B cell (primary cell): Measurements from ENCODE around the gene BTN3A1. TPM values are rescaled to one million over a fixed set of nuclear protein-coding genes. Genes with fewer than 3 reads are reported as not detected.

Experiments
- ATAC-seq: fragments of 200-7000 bp; cut with Tn5 transposase; one replicate; pipeline ENCODE4 v1.10.0; 2021; ENCODE audit warnings: low read depth, mild to moderate bottlenecking, moderate number of reproducible peaks, moderate library complexity
- CTCF ChIA-PET: fragments of 350-600 bp; sonication (Branson Sonifier 250); formaldehyde crosslinking; loops from one replicate; lab custom pipeline; 2021; ENCODE audit warnings: antibody characterized with exemption, inconsistent platforms; lab: Charles Lee
- POLR2A ChIA-PET: fragments of 350-600 bp; sonication (Branson Sonifier 250); formaldehyde crosslinking; loops from one replicate; lab custom pipeline; 2021; ENCODE audit warnings: antibody characterized with exemption; lab: Charles Lee
- DNase-seq: peaks from one replicate; pipeline ENCODE4 v3.0.0; 2013
- H2AFZ ChIP-seq: 2 replicates; pipeline ENCODE4 v1.6.1; 2012; ENCODE audit warnings: mild to moderate bottlenecking, low read depth, low read length; ENCODE audit not compliant: insufficient read depth, poor library complexity, severe bottlenecking
- H3K27ac ChIP-seq, 2 donors: 1 replicate in 1 of 2; 2 replicates in 1 of 2; pipeline ENCODE4 v1.5.1; 2012 to 2013; ENCODE audit warnings: low read length in 2 of 2, mild to moderate bottlenecking in 2 of 2, moderate library complexity in 1 of 2
- H3K27me3 ChIP-seq, 4 experiments: fragments of 200-600 bp in 1 of 4; sonication (generic) in 1 of 4; replicated peaks in 1 of 4; 1 replicate in 2 of 4; 2 replicates in 2 of 4; pipeline versions ENCODE4 v1.6.1 to v1.7.0; 2013 to 2016; ENCODE audit warnings: low read length in 3 of 4, mild to moderate bottlenecking in 2 of 4, mixed read lengths in 1 of 4, moderate library complexity in 1 of 4; ENCODE audit not compliant: insufficient read depth in 4 of 4, control insufficient read depth in 3 of 4; ENCODE audit errors: control extremely low read depth in 1 of 4
- H3K36me3 ChIP-seq, 2 experiments: replicated peaks in 1 of 2; 1 replicate in 1 of 2; 2 replicates in 1 of 2; pipeline versions ENCODE4 v1.6.1 to v1.7.1; 2013; ENCODE audit warnings: low read length in 1 of 2; ENCODE audit not compliant: insufficient read depth in 2 of 2, control insufficient read depth in 1 of 2; ENCODE audit errors: control extremely low read depth in 1 of 2, extremely low read depth in 1 of 2
- H3K4me1 ChIP-seq, 2 donors: fragments of 200-600 bp in 1 of 2; sonication (generic) in 1 of 2; 1 replicate in 1 of 2; 2 replicates in 1 of 2; pipeline versions ENCODE4 v1.5.1 to v1.6.1; 2013 to 2017; ENCODE audit warnings: low read length in 2 of 2; ENCODE audit not compliant: control insufficient read depth in 2 of 2, insufficient read depth in 2 of 2
- H3K4me2 ChIP-seq: replicated peaks from 2 replicates; pipeline ENCODE3; 2012; ENCODE audit warnings: mild to moderate bottlenecking, low read depth, low read length; ENCODE audit not compliant: poor library complexity, severe bottlenecking
- H3K4me3 ChIP-seq, 5 experiments: fragments of 200-600 bp in 1 of 5; sonication (generic) in 1 of 5; 1 replicate in 3 of 5; 2 replicates in 2 of 5; pipeline versions ENCODE4 v1.5.1 to v1.7.0; 2011 to 2016; ENCODE audit warnings: low read length in 4 of 5, mild to moderate bottlenecking in 4 of 5, low read depth in 2 of 5, control low read depth in 1 of 5, moderate library complexity in 1 of 5; ENCODE audit not compliant: insufficient read depth in 1 of 5; ENCODE audit errors: control extremely low read depth in 1 of 5, extremely low read depth in 1 of 5
- H3K79me2 ChIP-seq: fragments of 200-600 bp; sonication (generic); one replicate; pipeline ENCODE4 v1.6.0; 2016; ENCODE audit warnings: low read length; ENCODE audit not compliant: control insufficient read depth, insufficient read depth
- H3K9ac ChIP-seq: fragments of 200-600 bp; sonication (generic); 2 replicates; pipeline ENCODE4 v1.6.1; 2017; ENCODE audit warnings: mild to moderate bottlenecking, low read length, moderate library complexity
- H3K9me3 ChIP-seq, 3 donors: one replicate each; pipeline versions ENCODE4 v1.6.1 to v1.7.1; 2013; ENCODE audit warnings: low read length in 2 of 3; ENCODE audit not compliant: control insufficient read depth in 2 of 3, insufficient read depth in 1 of 3; ENCODE audit errors: control extremely low read depth in 1 of 3
- H4K20me1 ChIP-seq: 2 replicates; pipeline ENCODE4 v1.6.0; 2012; ENCODE audit warnings: mild to moderate bottlenecking, low read length; ENCODE audit not compliant: insufficient read depth, control insufficient read depth, poor library complexity, severe bottlenecking
- H3K27ac Mint-ChIP-seq: one replicate; pipeline ENCODE4 v1.8.0; 2021; ENCODE audit warnings: mixed read lengths
- H3K27me3 Mint-ChIP-seq: one replicate; pipeline ENCODE4 v1.8.0; 2021; ENCODE audit warnings: mixed read lengths
- H3K4me1 Mint-ChIP-seq: one replicate; pipeline ENCODE4 v1.8.0; 2021; ENCODE audit warnings: mixed read lengths
- H3K4me3 Mint-ChIP-seq: one replicate; pipeline ENCODE4 v1.8.0; 2021; ENCODE audit warnings: mixed read lengths
- H3K9me3 Mint-ChIP-seq: one replicate; pipeline ENCODE4 v1.8.0; 2022; ENCODE audit warnings: mixed read lengths; ENCODE audit not compliant: insufficient read depth
- CTCF ChIP-seq: fragments of 200-600 bp; IDR thresholded peaks from one replicate; pipeline ENCODE4 v1.8.0; 2022; ENCODE audit warnings: antibody characterized with exemption, mild to moderate bottlenecking
- EZH2 ChIP-seq: IDR thresholded peaks from 2 replicates; pipeline ENCODE4 v1.6.1; 2012; ENCODE audit warnings: borderline replicate concordance, low read depth, mild to moderate bottlenecking, moderate library complexity, low read length; ENCODE audit not compliant: insufficient read depth, poor library complexity, severe bottlenecking
- WGBS: methylation state at CpG from one replicate; pipeline ENCODE4 v1.1.5; 2013; ENCODE audit warnings: missing lambda C conversion rate; ENCODE audit not compliant: insufficient coverage; 5-methylcytosine and 5-hydroxymethylcytosine counted together
- intact Hi-C: fragments of 100-400 bp; cut with micrococcal nuclease; formaldehyde crosslinking; loops from one replicate; pipeline ENCODE4 v1.10.0; 2022
- polyA plus RNA-seq: library from polyadenylated mRNA; depleted of rRNA; stranded (reverse); fragments of >200 nt; gene quantifications from 2 replicates; pipeline ENCODE4 v1.2.3, GENCODE V29; 2012
- total RNA-seq, 2 donors: library from RNA; stranded (reverse); fragments of 120-200 nt in 1 of 2; gene quantifications; 1 replicate in 1 of 2; 2 replicates in 1 of 2; pipeline versions ENCODE4 v1.2.3 to v1.2.4, GENCODE V29; 2013 to 2022

Gene BTN3A1
- total and polyA plus RNA-seq, 2 donors (not counting 1 experiment from before 2014, with no cell fraction given), result 133 to 175 TPM

DNA sequence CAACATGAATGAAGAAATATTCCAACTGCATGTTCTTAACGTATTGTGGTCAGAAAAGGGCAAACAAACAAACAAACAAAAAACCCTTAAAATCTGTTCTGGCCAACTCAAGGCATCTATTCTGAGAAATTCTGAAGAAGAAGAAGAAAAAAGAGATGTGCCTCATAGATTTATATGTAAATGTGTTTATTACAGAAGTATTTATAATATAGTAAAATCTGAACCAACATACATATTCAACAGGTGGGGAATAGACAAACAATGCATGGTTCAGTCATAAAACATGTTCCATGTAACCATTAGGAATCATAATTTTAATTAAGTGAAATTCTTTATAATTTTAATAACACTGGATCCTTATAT lies 36.5 kb upstream of the BTN3A1 start:
- no peaks in the 10 kb centered on the region for H4K20me1 ChIP-seq
- peak overlapping the region; percentile 84 to 90 for H3K27ac ChIP-seq
- no peaks in the 10 kb centered on the region for H3K9me3 ChIP-seq
- peak overlapping the region; percentile 91 for H3K9ac ChIP-seq
- no peak overlapping the region for H3K27ac Mint-ChIP-seq
- POLR2A ChIA-PET, result no interaction called here
- intact Hi-C loops, result loop anchor here (1.0 to 5.0 kb wide), 5 partner anchors 18 to 172 kb away; partner anchors contain the start of genes BTN2A2, BTN3A1, BTN3A3 and HMGN4
- no peak for TF ChIP-seq CTCF
- no peak for TF ChIP-seq EZH2
- peaks cover 7 to 17% of the 10 kb centered on the region in 2 experiments for H3K36me3 ChIP-seq
- peaks cover 6% of the 10 kb centered on the region for H3K27me3 Mint-ChIP-seq
- H3K4me2 ChIP-seq, result peak overlapping the region; percentile 76
- peaks cover 51% of the 10 kb centered on the region for H3K4me1 Mint-ChIP-seq
- CTCF ChIA-PET, result interaction anchor here (0.6 to 1.9 kb wide), 2 partner anchors 13 to 24 kb away, joined by 3 to 5 read pairs; no protein-coding TSS in a partner anchor
- ATAC-seq (no peak), DNase-seq (no peak)
- peak overlapping the region; percentile 93 for H2AFZ ChIP-seq
- H3K4me3 Mint-ChIP-seq, result no peak overlapping the region
- peak overlapping the region; percentile 69 to 99 (median 80) for H3K4me3 ChIP-seq
- peaks cover 42 to 46% of the 10 kb centered on the region in 2 donors for H3K4me1 ChIP-seq
- WGBS, result no CpG with 5 or more reads among the region's 1 CpG
- no peaks in the 10 kb centered on the region for H3K9me3 Mint-ChIP-seq
- peaks cover 0 to under 1% (median under 1%) of the 10 kb centered on the region in 4 experiments for H3K27me3 ChIP-seq
- peaks cover 49% of the 10 kb centered on the region for H3K79me2 ChIP-seq

DNA sequence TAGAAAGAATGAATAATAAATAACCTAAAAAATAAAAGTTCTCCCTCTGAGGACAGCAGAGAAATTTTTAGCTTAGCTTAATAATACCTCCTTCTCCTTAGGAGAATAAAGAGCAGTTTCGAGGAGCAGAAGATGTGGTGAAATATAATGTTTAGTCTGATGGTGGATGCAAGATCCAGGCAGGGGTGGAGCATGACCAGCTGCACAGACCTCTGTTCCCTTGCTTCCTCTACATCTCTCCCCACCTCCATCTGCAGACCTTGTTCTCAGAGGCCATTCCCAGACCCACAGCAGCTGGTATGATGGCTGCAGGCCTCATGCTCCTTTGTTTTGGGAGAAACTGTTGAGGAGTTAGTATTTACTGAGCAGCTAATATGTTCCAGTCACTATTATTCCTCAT lies 35.6 kb upstream of the BTN3A1 start:
- Histone ChIP-seq H3K4me2 (peak overlapping the region; percentile 76), H3K36me3 (peaks cover 7 to 25% of the 10 kb centered on the region in 2 experiments), H3K4me3 (peak overlapping the region in 4 of 5 experiments; percentile 40 to 99 (median 90)), H3K9me3 (no peaks in the 10 kb centered on the region), H2AFZ (no peak overlapping the region), H3K79me2 (peaks cover 49% of the 10 kb centered on the region), H3K4me1 (peaks cover 37 to 38% of the 10 kb centered on the region in 2 donors), H3K27ac (no peak overlapping the region), H4K20me1 (no peaks in the 10 kb centered on the region), H3K9ac (peak overlapping the region; percentile 91), H3K27me3 (no peaks in the 10 kb centered on the region)
- TF ChIP-seq CTCF (no peak), EZH2 (no peak)
- no peaks in the 10 kb centered on the region for H3K9me3 Mint-ChIP-seq
- ChIA-PET POLR2A (no interaction called here), CTCF (interaction anchor here (1.9 kb wide), 1 partner anchor 25 kb away, joined by 5 read pairs; no protein-coding TSS in a partner anchor)
- H3K27ac Mint-ChIP-seq, result peak overlapping the region; percentile 43
- DNase-seq (no peak), ATAC-seq (no peak)
- no peaks in the 10 kb centered on the region for H3K27me3 Mint-ChIP-seq
- peaks cover 46% of the 10 kb centered on the region for H3K4me1 Mint-ChIP-seq
- WGBS, result no CpG with 5 or more reads among the region's 1 CpG
- H3K4me3 Mint-ChIP-seq, result peak overlapping the region; percentile 82
- intact Hi-C loops, result loop anchor here (5.0 kb wide), 1 partner anchor 171 kb away; the partner anchor contains the start of gene HMGN4
